GM12864 (cell line): ENCODE data around the gene IMMP2L.

Experiments
- DNase-seq: peaks from one replicate; pipeline ENCODE4 v3.0.0-alpha.2; 2011; ENCODE audit warnings: low read depth
- H3K4me3 ChIP-seq: 2 replicates; pipeline ENCODE4 v1.5.1; 2011; ENCODE audit warnings: mild to moderate bottlenecking, low read depth, low read length, control low read depth
- TF ChIP-seq, protein P1 (sequence below): IDR thresholded peaks from 2 replicates; pipeline ENCODE4 v1.5.1; 2011; ENCODE audit warnings: low read depth, mild to moderate bottlenecking, moderate library complexity, low read length, control low read depth, inconsistent platforms; ENCODE audit errors: missing control alignments

IMMP2L gene

DNA sequence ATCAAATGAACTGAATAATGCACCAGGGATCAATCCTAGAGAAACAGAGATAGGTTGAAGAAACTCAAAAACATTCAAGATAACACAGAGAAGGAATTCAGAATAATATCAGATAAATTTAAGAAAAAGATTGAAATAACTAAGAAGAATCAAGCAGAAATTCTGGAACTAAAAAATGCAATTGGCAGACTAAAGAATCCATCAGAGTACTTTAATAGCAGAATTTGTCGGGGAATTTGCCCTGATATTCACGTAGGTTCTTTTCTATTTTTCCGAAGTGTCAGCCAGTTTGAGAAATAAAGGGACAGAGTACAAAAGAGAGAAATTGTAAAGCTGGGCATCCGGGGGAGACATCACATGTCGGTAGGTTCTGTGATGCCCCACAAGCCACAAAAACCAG lies 9.4 kb upstream of the IMMP2L start:
- no peak overlapping the region for H3K4me3 ChIP-seq
- no peak for DNase-seq
- TF ChIP-seq, protein P1, sequence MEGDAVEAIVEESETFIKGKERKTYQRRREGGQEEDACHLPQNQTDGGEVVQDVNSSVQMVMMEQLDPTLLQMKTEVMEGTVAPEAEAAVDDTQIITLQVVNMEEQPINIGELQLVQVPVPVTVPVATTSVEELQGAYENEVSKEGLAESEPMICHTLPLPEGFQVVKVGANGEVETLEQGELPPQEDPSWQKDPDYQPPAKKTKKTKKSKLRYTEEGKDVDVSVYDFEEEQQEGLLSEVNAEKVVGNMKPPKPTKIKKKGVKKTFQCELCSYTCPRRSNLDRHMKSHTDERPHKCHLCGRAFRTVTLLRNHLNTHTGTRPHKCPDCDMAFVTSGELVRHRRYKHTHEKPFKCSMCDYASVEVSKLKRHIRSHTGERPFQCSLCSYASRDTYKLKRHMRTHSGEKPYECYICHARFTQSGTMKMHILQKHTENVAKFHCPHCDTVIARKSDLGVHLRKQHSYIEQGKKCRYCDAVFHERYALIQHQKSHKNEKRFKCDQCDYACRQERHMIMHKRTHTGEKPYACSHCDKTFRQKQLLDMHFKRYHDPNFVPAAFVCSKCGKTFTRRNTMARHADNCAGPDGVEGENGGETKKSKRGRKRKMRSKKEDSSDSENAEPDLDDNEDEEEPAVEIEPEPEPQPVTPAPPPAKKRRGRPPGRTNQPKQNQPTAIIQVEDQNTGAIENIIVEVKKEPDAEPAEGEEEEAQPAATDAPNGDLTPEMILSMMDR = no peak

GRCh38 chr7:111568870-111569462 lies 6.7 kb upstream of the IMMP2L start:
- H3K4me3 ChIP-seq = no peak overlapping the region
- TF ChIP-seq, protein P1 = no peak
- DNase-seq = no peak

DNA sequence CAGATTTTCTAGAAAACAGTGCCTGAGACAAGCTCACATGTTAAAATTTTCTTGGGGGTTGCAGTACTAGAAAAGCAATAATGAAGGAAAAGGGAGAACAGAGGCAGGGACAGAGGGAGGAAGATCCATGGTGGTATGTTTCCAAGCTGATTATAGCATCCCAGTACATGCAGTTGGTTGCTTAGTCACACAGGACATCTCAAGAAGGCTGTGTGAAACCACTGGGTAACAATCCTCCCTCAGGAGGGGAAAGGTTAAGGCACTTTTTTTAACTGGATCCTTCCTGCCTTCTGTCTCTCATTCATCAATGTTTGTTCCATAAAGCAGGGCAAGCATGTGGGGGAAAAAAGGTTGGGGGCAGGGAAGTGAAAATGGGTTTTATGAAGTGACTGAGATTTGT lies 6.1 kb upstream of the IMMP2L start:
- DNase-seq = no peak
- TF ChIP-seq, protein P1 = no peak
- no peak overlapping the region for H3K4me3 ChIP-seq

- TF ChIP-seq, protein P1 = no peak
- no peak overlapping the region for H3K4me3 ChIP-seq
- DNase-seq = no peak
Observed at GRCh38 chr7:111564078-111564477, 1.8 kb upstream of the IMMP2L start.

DNA sequence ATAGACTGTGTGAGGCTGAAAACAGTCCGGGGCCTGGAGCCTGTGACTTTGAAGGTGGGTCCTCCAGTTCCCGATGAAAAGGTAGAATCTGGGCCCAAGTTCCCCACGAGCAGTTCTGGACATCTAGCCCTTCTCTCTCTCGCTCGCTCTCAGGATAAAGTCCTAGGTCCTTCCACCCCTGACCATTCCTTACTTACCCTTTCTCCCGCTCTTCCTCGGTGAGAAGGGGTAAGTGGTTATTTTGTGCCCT lies 713 bp downstream of the IMMP2L start:
- H3K4me3 ChIP-seq = peak overlapping the region; percentile 85
- TF ChIP-seq, protein P1 = no peak
- no peak for DNase-seq

GRCh38 chr7:111560773-111561653 lies 1.3 kb downstream of the IMMP2L start:
- peak overlapping the region; percentile 85 for H3K4me3 ChIP-seq
- no peak for DNase-seq
- TF ChIP-seq, protein P1 = no peak

DNA sequence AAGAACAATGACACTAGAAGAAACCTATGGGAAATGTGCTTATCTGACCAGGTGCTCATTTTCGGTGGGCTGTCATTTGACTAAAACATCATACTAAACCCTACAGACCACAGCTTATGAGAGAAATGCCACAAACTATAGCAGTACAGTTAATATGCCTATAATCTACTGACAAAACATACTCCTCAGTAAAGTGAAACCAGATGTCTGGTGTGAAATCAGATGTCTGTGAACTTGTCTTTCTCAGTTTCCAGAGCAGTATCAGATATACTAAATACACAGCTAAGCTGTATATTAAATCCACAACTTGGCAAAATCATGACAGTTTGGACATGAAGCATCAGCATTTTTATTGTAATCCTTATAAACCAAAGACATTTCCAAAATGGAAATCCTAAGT lies 3.3 kb downstream of the IMMP2L start:
- no peak overlapping the region for H3K4me3 ChIP-seq
- DNase-seq = no peak
- TF ChIP-seq, protein P1 = no peak
